IPS-NIHi7 (cell line): ENCODE measurements around the gene ENO3.
A peak's percentile ranks its signal among the peaks of the same experiment; 100 is the strongest.
"Not testable (repeated sequence)": the region's sequence is repeated elsewhere in the genome, so short reads cannot be mapped to it uniquely, and the experiment has no call there.

Source experiments
- DNase-seq: peaks from one replicate; pipeline ENCODE4 v3.0.0; 2012; ENCODE audit warnings: mixed read lengths; ENCODE audit errors: extremely low spot score

ENO3 gene

DNA sequence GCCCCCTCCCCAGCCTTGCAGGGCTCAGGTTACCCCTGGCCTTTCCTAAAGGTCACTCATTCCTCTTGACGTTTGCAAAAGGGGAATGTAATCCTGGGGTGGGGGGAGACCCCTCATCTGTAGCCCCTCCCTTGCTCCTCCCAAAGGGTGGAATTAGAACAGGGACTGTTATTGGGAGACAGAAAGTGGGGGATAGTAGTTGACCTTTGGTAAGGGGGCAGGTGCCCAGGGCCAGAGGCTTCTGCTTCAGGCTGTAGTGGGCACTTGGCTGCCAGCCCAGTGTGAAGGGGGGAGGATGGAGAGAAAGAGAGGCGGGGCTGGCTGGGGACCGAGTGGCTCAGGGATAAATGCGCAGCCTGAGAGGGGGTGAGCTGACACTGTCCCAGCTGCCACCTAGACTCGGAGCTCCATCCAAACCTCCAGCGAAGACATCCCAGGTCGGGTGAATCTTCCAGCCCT lies at the start of gene ENO3:
TSS of gene ENO3 (plus strand) at position 374 of the 459 bp plus-strand sequence. CDS start 711 bp downstream, outside the sequence.
- DNase-seq, result no peak

DNA sequence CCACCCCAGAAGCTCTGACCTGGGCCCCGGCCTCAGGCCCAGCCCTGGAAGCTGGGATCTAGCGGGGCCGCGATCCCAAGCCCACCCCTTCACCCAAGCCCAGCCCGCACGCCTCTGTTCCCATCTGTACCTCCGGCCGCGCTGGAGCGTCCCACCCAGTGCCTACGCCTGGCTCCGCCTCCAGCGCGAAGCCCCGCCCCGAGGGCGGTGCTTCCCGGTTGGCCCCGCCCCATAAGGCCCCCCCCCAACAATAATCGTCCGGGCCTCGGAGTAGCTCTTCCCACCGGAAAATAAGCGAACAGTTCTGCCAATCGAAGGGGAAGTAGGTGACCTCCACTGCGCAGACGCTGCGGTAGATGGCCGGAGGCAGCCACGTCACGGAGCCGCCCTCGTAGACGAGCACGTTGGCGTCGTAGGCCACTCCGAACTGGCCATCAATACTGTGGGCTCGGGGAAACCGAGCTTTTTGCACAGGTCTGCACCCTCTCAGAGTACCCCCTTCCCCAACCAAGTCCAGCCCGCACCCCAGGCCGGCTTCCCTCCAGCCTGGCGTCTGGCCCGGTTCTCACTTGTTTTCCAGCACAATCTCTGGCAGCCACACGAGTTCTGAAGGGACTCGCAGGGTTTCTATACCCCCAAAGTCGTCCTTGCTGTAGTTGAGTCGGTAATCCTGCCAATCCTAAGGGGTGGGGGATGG lies 49.1 kb upstream of the ENO3 start:
- no peak for DNase-seq

DNA sequence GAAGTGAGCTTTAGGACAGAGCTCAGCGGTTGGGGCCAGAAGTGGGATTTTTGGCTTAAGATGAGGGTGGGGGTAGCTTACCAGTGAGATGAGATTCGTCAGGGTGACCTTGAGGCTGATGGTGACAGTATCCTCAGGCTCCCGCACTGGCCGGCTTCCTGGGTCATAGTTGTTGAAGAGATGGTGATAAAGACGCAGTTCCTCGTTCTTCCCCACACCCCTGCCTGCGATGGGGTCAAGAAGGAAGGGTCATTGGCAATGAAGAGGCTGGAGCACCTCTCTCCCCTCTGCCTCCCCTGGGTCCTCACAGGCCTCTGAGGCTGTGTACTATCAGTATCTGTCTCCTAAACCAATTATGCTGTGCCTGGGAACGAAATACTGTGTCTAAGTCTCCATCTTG lies 48.4 kb upstream of the ENO3 start:
- DNase-seq, result no peak

DNA sequence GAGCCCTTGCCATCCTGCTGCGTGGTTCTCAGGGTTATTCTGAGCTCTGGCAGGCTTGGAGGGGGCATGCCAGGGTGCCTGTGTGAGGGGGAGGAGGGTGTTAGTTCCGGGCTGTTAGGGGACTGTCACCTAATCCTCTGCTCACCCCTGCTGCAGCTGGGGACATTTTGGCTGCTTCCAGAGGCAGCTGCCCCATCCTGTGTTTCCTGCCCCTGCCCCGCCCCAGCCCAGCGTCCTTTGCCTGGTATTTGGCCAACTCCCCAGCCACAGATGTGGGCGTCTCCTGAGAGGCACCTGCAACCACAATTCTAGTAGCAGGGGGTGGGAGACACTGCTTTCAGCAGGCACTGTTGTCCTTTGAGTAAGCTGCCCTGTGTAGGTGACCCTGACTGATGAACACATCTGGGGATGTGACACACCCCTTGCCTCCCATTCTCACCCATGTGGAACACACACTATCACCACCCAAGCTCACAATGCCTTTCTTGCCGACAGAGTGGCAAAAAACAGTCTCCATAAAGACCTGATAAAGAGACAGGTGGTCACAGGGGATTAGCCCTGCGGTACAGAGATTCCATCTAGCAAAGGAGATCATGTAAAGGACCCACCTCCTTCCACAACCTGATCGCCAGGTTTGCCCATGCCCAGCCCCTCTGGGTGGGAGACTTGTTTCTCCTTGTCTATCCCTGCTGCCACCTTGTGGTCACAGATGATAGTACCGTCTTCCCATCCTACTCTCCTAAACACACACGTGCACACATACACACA lies 47.7 kb upstream of the ENO3 start, which contains the start of gene CHRNE:
TSS of gene CHRNE (minus strand) at position 48 of the 768 bp plus-strand sequence. CDS start at position 13, 35 bp downstream.
- peak; percentile 61 for DNase-seq

DNA sequence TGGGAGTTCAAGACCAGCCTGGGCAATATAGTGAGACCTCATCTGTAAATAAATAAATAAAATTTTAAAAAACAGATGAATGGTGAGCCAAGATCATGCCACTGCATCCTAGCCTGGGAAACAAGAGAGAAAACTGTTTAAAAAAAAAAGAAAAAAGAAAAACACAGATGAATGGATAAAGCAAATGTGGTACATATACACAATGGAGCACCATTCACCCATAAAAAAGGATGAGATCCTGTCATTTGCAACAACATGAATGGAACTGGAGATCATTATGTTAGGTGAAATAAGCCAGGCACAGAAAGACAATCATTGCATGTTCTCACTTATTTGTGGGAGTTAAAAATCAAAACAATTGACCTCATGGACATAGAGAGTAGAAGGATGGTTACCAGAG lies 44.3 kb upstream of the ENO3 start:
- not testable (repeated sequence) for DNase-seq

DNA sequence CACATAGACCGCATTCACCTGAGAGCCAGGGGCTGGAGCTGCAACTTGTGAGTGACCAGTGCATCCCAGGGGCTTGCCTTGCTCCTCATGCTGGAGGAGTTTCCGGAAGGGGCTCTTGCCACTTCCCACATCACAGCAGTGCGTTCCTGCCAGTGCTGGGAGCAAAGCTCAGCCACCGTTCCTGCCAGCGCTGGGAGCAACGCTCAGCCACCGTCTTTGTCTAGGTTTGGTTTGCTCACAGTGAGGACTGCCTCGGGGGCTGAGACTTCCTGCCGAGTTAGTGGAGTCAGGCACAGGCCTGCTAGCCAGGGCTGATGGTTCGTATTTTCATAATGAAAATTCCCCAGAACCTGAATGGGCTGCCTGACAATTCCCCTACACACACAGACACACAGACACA lies 42.6 kb upstream of the ENO3 start:
- DNase-seq, result peak; percentile 25

DNA sequence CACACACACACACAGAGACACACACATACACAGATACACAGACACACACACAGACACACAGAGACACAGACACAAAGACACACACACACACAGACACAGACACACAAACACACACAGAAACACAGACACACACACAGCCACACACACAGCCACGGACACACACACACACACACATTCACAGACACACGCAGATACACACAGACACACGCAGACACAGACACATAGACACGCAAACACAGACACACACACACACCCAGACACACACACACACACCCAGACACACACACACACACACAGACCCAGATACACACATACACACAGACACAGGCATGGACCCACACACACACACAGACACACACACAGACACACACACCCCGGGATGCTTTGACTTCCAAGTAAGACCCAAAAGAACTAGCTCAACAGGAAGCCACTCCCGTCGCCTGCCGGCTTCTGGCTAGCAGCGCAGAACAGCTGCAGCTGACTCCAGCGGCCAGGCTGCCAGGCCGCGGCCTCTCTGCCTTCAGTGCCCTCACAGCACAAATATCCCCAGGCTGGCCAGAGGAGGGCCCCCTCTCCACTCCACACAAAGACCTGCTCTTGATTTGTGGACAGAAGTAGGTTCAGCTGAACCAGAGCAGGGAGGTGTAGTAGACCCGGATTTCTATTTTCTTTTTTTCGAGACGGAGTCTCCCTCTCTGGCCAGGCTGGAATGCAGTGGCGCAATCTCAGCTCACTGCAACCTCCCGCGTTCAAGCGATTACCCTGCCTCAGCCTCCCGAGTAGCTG lies 42.0 kb upstream of the ENO3 start:
- DNase-seq, result peak; percentile 92

DNA sequence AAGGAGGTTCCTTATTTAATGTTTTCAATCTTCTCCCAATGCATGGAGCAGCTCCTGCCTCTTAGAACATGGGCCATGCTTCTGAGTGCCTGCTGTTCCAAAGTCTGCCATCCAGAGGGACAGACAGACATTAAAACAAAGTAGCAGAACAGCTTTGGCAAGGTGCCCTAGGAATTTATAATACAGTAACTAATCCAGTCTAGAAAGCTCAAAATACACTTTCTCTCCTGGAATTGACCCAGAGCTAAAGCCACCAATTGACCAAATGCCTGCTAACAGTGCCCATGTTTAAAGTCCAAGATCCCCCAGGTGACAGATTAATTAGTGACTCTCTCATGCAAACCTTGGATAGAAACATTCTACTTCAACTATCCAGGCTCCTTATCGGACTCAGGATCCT lies 36.9 kb upstream of the ENO3 start:
- DNase-seq, result no peak

DNA sequence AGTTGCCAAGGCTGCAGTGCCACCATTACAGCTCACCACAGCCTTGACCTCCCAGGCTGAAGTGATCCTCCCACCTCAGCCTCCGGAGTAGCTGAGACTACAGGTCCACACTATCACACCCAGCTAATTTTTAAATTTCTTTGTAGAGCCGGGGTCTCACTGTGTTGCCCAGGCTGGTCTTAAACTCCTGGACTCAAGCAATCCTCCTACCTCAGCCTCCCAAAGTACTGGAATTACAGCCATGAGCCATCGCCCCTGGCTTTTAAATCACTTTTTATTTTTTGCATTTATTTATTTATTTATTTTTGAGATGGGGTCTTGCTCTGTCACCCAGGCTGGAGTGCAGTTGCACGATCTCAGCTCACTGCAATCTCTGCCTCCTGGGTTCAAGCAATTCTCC lies 36.4 kb upstream of the ENO3 start:
- not testable (repeated sequence) for DNase-seq

DNA sequence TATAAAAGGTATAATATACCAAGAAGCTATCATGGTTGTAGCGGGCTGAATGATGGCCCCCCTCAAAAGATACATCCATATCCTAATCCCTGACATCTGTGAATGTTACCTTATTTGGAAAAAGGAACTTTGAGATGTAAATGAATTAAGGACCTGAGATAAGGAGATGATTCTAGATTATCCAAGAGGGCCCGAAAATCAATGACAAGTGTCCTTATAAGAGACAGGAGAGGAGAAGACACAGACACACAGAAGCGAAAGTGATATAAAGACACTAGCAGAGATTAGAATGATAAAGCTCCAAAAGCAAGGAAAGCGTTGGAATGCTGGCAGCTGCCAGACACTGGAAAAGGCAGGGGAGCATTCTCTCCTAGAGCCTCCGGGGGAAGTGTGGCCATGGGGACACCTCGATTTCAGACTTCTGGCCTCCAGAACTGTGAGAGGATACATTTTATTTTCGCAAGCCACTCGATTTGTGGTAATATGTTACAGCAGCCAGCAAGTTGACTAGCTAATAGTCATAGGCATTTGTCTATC lies 31.3 kb upstream of the ENO3 start:
- no peak for DNase-seq

DNA sequence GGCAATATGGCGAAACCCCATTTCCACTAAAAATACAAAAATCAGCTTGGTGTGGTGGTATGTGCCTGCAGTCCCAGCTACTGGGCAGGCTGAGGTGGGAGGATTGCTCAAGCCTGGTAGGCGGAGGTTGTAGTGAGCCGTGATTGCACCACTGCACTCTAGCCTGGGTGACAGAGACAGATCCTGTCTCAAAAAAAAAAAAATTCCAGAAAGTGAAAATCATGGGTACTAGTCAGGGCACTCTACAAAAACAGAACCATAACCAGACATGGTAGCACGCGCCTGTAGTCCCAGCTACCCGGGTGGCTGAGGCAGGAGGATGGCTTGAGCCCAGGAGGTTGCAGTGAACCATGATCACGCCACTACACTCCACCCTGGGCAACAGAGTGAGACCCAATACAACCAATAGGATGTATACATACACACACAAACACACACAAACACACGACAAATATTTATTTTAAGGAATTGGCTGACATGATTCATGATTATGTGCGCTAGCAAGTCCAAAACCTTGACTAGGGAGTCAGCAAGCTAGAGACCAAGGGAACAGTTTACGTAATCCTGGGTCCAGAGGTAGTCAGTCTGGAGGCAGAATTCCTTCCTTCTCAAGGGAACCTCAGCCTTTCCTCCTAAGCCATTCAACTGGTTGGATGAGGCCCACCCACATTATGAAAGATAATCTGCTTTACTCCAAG lies 30.4 kb upstream of the ENO3 start:
- no peak for DNase-seq

DNA sequence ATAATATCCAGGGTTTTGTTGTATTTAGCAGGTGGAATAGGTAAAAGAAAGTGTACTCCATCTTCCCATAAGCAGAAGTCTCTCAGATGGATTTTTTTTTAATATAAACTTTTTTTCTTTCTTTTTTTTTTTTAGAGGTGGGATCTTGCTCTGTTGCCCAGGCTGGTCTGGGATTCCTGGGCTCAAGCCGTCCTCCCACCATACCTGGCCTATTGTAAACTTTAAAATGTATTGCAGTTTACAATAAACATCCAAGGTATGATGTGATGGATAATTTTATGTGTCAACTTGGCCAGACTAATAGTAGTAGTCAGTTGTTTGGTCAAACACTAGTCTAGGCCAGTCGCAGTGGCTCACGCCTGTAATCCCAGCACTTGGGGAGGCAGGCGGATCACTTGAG lies 29.6 kb upstream of the ENO3 start:
- no peak for DNase-seq

DNA sequence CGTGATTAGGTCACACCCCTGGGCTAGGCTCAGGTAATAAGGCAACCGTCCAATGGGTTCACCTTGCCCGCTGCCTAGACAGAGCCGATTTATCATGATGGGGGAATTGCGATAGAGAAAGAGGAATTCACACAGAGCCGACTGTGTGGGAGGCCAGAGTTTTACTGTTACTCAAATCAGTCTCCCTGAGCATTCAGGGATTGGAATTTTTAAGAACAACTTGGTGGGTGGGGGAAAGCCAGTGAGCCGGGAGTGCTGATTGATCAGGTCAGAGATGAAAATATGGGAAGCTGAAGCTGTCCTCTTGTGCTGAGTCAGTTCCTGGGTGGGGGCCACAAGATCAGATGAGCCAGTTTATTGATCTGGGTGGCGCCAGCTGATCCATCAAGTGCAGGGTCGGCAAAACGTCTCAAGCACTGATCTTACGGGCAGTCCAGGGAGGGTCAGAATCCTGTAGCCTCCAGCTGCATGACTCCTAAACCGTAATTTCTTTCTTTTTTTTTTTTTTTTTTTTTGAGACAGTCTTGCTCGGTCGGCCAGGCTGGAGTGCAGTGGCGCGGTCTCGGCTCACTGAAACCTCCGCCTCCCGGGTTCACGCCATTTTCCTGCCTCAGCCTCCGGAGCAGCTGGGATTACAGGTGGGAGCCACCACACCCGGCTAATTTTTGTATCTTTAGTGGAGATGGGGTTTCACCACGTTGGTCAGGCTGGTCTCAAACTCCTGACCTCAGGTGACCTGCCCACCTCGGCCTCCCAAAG lies 24.2 kb upstream of the ENO3 start:
- not testable (repeated sequence) for DNase-seq

DNA sequence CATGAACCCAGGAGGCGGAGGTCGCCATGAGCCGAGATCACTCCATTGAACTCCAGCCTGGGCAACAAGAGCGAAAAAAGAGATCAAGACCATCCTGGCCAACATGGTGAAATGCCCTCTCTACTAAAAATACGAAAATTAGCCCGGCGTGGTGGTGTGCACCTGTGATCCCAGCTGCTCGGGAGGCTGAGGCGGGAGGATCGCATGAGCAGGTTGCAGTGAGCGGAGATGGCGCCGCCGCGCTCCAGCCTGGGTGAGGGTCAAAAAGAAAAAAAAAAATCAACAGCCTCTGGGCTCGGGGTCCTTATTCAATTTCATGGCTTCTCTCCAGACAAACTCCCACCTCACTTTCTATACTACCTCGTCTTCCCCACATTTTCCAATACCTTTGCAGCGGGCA lies 22.0 kb upstream of the ENO3 start:
- no peak for DNase-seq

DNA sequence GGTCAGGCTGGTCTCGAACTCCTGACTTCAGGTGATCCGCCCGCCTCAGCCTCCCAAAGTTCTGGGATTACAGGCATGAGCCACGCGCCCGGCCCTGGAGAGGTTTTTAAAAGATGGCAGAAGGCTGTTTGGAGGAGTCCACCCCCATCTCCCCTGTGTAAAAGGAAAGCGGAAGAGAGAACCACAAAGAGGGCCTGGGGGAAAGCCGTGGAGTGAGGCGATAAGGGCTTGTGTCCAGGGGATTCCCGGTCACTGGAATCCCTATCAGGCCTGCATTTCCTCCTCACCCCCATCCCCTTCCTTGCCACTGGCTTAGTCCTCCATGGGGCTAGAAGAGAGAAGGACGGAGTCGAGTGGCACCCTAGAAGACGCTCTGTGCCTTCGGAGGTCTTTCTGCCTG lies 19.0 kb upstream of the ENO3 start, which contains the start of gene GP1BA:
TSS of gene GP1BA (plus strand) at position 315 of the 400 bp plus-strand sequence. CDS start 328 bp downstream, outside the sequence.
- no peak for DNase-seq

DNA sequence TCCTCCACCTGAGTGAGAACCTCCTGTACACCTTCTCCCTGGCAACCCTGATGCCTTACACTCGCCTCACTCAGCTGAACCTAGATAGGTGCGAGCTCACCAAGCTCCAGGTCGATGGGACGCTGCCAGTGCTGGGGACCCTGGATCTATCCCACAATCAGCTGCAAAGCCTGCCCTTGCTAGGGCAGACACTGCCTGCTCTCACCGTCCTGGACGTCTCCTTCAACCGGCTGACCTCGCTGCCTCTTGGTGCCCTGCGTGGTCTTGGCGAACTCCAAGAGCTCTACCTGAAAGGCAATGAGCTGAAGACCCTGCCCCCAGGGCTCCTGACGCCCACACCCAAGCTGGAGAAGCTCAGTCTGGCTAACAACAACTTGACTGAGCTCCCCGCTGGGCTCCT lies 18.2 kb upstream of the ENO3 start:
- DNase-seq, result no peak

DNA sequence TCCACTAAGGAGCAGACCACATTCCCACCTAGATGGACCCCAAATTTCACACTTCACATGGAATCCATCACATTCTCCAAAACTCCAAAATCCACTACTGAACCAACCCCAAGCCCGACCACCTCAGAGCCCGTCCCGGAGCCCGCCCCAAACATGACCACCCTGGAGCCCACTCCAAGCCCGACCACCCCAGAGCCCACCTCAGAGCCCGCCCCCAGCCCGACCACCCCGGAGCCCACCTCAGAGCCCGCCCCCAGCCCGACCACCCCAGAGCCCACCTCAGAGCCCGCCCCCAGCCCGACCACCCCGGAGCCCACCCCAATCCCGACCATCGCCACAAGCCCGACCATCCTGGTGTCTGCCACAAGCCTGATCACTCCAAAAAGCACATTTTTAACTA lies 17.3 kb upstream of the ENO3 start:
- DNase-seq, result no peak

DNA sequence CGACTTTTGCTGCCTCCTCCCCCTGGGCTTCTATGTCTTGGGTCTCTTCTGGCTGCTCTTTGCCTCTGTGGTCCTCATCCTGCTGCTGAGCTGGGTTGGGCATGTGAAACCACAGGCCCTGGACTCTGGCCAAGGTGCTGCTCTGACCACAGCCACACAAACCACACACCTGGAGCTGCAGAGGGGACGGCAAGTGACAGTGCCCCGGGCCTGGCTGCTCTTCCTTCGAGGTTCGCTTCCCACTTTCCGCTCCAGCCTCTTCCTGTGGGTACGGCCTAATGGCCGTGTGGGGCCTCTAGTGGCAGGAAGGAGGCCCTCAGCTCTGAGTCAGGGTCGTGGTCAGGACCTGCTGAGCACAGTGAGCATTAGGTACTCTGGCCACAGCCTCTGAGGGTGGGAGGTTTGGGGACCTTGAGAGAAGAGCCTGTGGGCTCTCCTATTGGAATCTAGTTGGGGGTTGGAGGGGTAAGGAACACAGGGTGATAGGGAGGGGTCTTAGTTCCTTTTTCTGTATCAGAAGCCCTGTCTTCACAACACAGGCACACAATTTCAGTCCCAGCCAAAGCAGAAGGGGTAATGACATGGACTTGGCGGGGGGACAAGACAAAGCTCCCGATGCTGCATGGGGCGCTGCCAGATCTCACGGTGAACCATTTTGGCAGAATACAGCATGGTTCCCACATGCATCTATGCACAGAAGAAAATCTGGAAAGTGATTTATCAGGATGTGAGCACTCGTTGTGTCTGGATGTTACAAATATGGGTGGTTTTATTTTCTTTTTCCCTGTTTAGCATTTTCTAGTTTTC lies 16.5 kb upstream of the ENO3 start:
- peak; percentile 66 for DNase-seq

DNA sequence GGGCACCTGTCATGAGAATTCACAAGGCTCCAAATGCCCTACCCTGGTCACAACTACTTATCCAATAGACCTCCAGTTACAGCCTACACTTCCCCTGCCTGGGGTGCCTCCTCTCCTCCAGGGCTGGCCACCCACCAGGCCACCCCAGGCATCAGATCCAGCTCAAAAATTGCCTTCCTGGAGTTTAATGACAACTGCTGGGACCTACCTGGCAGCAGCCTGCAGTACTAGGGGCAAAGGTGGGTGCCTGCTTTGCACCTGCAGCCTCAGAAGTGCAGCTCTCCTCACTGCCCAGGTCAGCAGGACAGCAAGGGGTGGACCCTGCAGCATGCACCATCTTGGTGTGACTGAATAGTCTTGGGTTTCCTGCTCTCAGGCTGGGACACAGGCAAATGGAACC lies 15.3 kb upstream of the ENO3 start:
- DNase-seq, result no peak

DNA sequence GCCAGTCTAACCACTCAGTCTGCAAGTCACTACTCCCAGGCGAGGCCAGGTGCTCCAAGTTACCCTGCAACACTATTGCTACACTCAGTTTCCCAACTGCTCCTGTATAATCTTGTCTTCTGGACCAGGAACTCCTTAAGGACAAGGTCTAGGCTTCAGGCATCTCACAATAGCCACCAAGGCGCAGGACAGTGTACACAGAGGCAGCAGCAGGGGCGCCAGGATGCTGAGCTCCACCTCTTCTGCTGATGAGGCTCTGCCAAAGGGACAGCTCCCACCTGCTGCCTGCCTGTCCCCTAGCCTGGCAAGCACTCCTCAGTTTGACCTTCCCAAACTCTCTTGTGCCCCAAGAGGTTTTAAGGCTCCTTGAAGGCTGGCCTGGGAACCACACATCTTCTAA lies 14.5 kb upstream of the ENO3 start:
- no peak for DNase-seq
